GM10266 (cell line): Measurements from ENCODE around the gene ARPC1B.
A peak's percentile ranks its signal among the peaks of the same experiment; 100 is the strongest.
"Not testable (repeated sequence)": the region's sequence is repeated elsewhere in the genome, so short reads cannot be mapped to it uniquely, and the experiment has no call there.

ENCODE experiments used
- DNase-seq: peaks from one replicate; pipeline ENCODE4 v3.0.0; 2012; ENCODE audit errors: extremely low spot score
- CTCF ChIP-seq: IDR thresholded peaks from 2 replicates; pipeline ENCODE4 v1.5.1; 2012; ENCODE audit warnings: mild to moderate bottlenecking, low read depth; ENCODE audit not compliant: control insufficient read depth, insufficient read depth; ENCODE audit errors: missing control alignments

The ARPC1B gene

GRCh38 chr7:99371376-99371920 lies 3.1 kb upstream of the ARPC1B start:
- TF ChIP-seq CTCF, result no peak
- no peak for DNase-seq

- TF ChIP-seq CTCF, result no peak
- DNase-seq, result no peak
Measured at GRCh38 chr7:99372275-99373090, 2.0 kb upstream of the ARPC1B start.

- TF ChIP-seq CTCF, result no peak
- no peak for DNase-seq
Measured at GRCh38 chr7:99373091-99374066, 1.2 kb upstream of the ARPC1B start.

- peak; percentile 83 for DNase-seq
- no peak for TF ChIP-seq CTCF
Measured at GRCh38 chr7:99375070-99375807, 709 bp downstream of the ARPC1B start.

GRCh38 chr7:99379043-99379577 lies 4.6 kb downstream of the ARPC1B start:
- TF ChIP-seq CTCF, result no peak
- DNase-seq, result peak; percentile 56

- not testable (repeated sequence) for DNase-seq
Measured at GRCh38 chr7:99379693-99380031, 5.1 kb downstream of the ARPC1B start.
